Neuronal stem cell (in vitro differentiated cells): ENCODE data around the gene SCAANT1.

Source experiments
- DNase-seq: peaks from one replicate; pipeline ENCODE4 v3.0.0-alpha.2; 2013; ENCODE audit warnings: low spot score
- H2AFZ ChIP-seq: one replicate; pipeline ENCODE4 v1.6.1; 2013; ENCODE audit warnings: mild to moderate bottlenecking, low read length, inconsistent platforms
- H2AK5ac ChIP-seq: 2 replicates; pipeline ENCODE4 v1.6.1; 2013; ENCODE audit warnings: low read depth, mild to moderate bottlenecking, inconsistent platforms, low read length, moderate library complexity, mixed read lengths
- H2BK120ac ChIP-seq: 2 replicates; pipeline ENCODE4 v1.6.1; 2013; ENCODE audit warnings: low read depth, mild to moderate bottlenecking, inconsistent platforms, low read length, moderate library complexity, mixed read lengths
- H2BK12ac ChIP-seq: one replicate; pipeline ENCODE4 v1.6.1; 2013; ENCODE audit warnings: low read length, inconsistent platforms
- H2BK15ac ChIP-seq: 2 replicates; pipeline ENCODE4 v1.6.1; 2013; ENCODE audit warnings: mild to moderate bottlenecking, low read length, inconsistent platforms, mixed read lengths
- H2BK5ac ChIP-seq: one replicate; pipeline ENCODE4 v1.6.1; 2013; ENCODE audit warnings: inconsistent platforms, mild to moderate bottlenecking, low read length, moderate library complexity
- H3K14ac ChIP-seq: one replicate; pipeline ENCODE4 v1.6.1; 2013; ENCODE audit warnings: low read length, inconsistent platforms
- H3K18ac ChIP-seq: 2 replicates; pipeline ENCODE4 v1.6.1; 2013; ENCODE audit warnings: low read length, inconsistent platforms
- H3K23ac ChIP-seq: 2 replicates; pipeline ENCODE4 v1.6.1; 2013; ENCODE audit warnings: low read depth, mild to moderate bottlenecking, mixed read lengths, low read length, inconsistent platforms; ENCODE audit not compliant: poor library complexity
- H3K27ac ChIP-seq: replicated peaks from 3 replicates; pipeline ENCODE4 v1.5.1; 2013; ENCODE audit warnings: low read length, inconsistent platforms
- H3K27me3 ChIP-seq, 3 experiments: 2 replicates each; pipeline ENCODE4 v1.6.1; 2013; ENCODE audit warnings: low read length in 3 of 3, mild to moderate bottlenecking in 2 of 3, inconsistent platforms in 1 of 3, low read depth in 1 of 3, mixed read lengths in 1 of 3, moderate library complexity in 1 of 3; ENCODE audit not compliant: control insufficient read depth in 3 of 3, insufficient read depth in 3 of 3
- H3K36me3 ChIP-seq, 2 donors: replicated peaks in 1 of 2; 2 replicates each; pipeline ENCODE4 v1.6.1; 2013; ENCODE audit warnings: low read length in 2 of 2; ENCODE audit not compliant: control insufficient read depth in 2 of 2, insufficient read depth in 2 of 2
- H3K4ac ChIP-seq: 2 replicates; pipeline ENCODE4 v1.6.1; 2013; ENCODE audit warnings: inconsistent platforms, mild to moderate bottlenecking, low read length, moderate library complexity
- H3K4me1 ChIP-seq, 2 donors: 1 replicate in 1 of 2; 2 replicates in 1 of 2; pipeline ENCODE4 v1.6.1; 2013; ENCODE audit warnings: low read length in 2 of 2, low read depth in 1 of 2; ENCODE audit not compliant: control insufficient read depth in 2 of 2, insufficient read depth in 1 of 2
- H3K4me2 ChIP-seq: one replicate; pipeline ENCODE4 v1.6.1; 2013; ENCODE audit warnings: mild to moderate bottlenecking, low read length, inconsistent platforms; ENCODE audit not compliant: insufficient read depth, poor library complexity, severe bottlenecking
- H3K4me3 ChIP-seq, 2 donors: 2 replicates each; pipeline ENCODE4 v1.5.1; 2013; ENCODE audit warnings: low read length in 2 of 2, mild to moderate bottlenecking in 2 of 2, inconsistent platforms in 1 of 2, moderate library complexity in 1 of 2
- H3K79me1 ChIP-seq: one replicate; pipeline ENCODE4 v1.6.1; 2013; ENCODE audit warnings: low read depth, mild to moderate bottlenecking, inconsistent platforms, low read length, moderate library complexity
- H3K9ac ChIP-seq: one replicate; pipeline ENCODE4 v1.6.1; 2013; ENCODE audit warnings: mild to moderate bottlenecking, low read depth, low read length, inconsistent platforms; ENCODE audit not compliant: poor library complexity
- H3K9me3 ChIP-seq, 2 donors: replicated peaks in 1 of 2; 2 replicates each; pipeline versions ENCODE3 to v1.6.1; 2013; ENCODE audit warnings: low read length in 2 of 2, mild to moderate bottlenecking in 2 of 2, inconsistent platforms in 1 of 2, low read depth in 1 of 2, mixed read lengths in 1 of 2, moderate library complexity in 1 of 2; ENCODE audit not compliant: control insufficient read depth in 2 of 2, insufficient read depth in 1 of 2
- H4K8ac ChIP-seq: one replicate; pipeline ENCODE4 v1.6.1; 2013; ENCODE audit warnings: low read depth, mild to moderate bottlenecking, inconsistent platforms, low read length, moderate library complexity
- H4K91ac ChIP-seq: one replicate; pipeline ENCODE4 v1.6.1; 2013; ENCODE audit warnings: low read length, low read depth, mild to moderate bottlenecking, inconsistent platforms; ENCODE audit not compliant: poor library complexity
- WGBS, 2 donors: extraction: QIAGEN DNeasy Blood & Tissue Kit; methylation state at CpG; one replicate each; pipeline ENCODE4 v1.1.7; 2013; ENCODE audit warnings: missing lambda C conversion rate in 2 of 2, mixed read lengths in 1 of 2; ENCODE audit not compliant: insufficient read length in 2 of 2, insufficient replicate concordance in 1 of 2; ENCODE audit errors: extremely low coverage in 2 of 2; 5-methylcytosine and 5-hydroxymethylcytosine counted together

Gene SCAANT1

DNA sequence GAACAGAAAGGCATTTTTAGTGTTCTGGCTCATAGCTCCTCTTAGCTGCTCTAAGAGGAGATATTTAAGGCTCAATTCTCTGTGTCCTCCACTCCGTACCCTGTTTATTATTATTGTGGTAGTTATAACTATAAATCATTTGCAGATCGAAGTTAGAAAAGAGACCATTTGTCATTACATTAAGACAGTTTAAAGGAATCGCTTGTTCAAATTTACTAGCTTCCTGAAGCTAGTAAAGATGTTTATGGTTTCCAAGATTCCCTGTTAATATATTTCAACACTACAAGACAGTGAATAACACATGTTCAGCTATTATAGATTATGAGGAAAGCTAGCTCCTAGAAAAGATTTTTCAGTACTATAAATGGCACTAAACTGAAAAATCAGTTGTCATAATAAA is 35.9 kb downstream of the SCAANT1 start:
- no peak overlapping the region for H3K27ac ChIP-seq
- no peak overlapping the region for H3K4me3 ChIP-seq
- no peak overlapping the region for H2BK120ac ChIP-seq
- H3K18ac ChIP-seq, result no peak overlapping the region
- H2BK12ac ChIP-seq, result no peak overlapping the region
- H3K4me1 ChIP-seq, result peaks cover 4 to 12% of the 10 kb centered on the region in 2 donors
- no peak overlapping the region for H2AFZ ChIP-seq
- no peaks in the 10 kb centered on the region for H3K27me3 ChIP-seq
- H4K8ac ChIP-seq, result no peak overlapping the region
- no peaks in the 10 kb centered on the region for H3K36me3 ChIP-seq
- H3K4ac ChIP-seq, result no peak overlapping the region
- no peak overlapping the region for H3K4me2 ChIP-seq
- DNase-seq, result no peak
- H3K9ac ChIP-seq, result no peak overlapping the region
- H2BK15ac ChIP-seq, result no peak overlapping the region
- H2BK5ac ChIP-seq, result no peak overlapping the region
- no peak overlapping the region for H4K91ac ChIP-seq
- H3K23ac ChIP-seq, result no peak overlapping the region
- no peak overlapping the region for H2AK5ac ChIP-seq
- no CpG with 5 or more reads among the region's 3 CpGs for WGBS, 2 donors
- H3K14ac ChIP-seq, result no peak overlapping the region
- no peaks in the 10 kb centered on the region for H3K79me1 ChIP-seq
- H3K9me3 ChIP-seq, result no peaks in the 10 kb centered on the region

DNA sequence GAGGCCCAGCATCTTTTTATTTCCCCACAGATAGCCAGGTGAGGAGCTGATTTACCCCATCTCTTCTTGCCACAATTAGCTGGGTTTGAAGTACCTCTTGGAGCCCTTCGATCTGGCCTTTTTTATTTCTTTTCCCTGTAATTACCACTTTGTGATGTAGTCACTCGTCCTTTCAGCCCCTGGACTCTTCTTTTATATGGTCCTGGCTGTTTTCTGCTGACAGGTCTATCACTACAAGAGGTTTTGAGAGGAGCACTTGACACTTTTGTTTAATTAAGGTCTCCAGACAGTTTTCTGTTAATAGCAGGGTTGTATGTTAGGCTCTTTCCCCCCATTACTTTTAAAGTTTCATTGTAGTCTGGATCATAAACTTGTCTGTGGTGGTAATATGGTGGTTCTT is 36.7 kb downstream of the SCAANT1 start:
- Histone ChIP-seq H3K18ac (no peak overlapping the region), H3K23ac (no peak overlapping the region), H2BK15ac (no peak overlapping the region), H2BK12ac (no peak overlapping the region), H2AFZ (no peak overlapping the region), H3K4ac (no peak overlapping the region), H4K8ac (no peak overlapping the region), H3K9me3 (no peaks in the 10 kb centered on the region), H4K91ac (no peak overlapping the region), H3K27ac (no peak overlapping the region), H2BK5ac (no peak overlapping the region), H3K4me3 (no peak overlapping the region), H2AK5ac (no peak overlapping the region), H2BK120ac (no peak overlapping the region), H3K27me3 (no peaks in the 10 kb centered on the region), H3K79me1 (no peaks in the 10 kb centered on the region), H3K4me1 (peaks cover 4 to 12% of the 10 kb centered on the region in 2 donors), H3K9ac (no peak overlapping the region), H3K4me2 (no peak overlapping the region), H3K36me3 (no peaks in the 10 kb centered on the region), H3K14ac (no peak overlapping the region)
- WGBS, 2 donors, result no CpG with 5 or more reads among the region's 2 CpGs
- DNase-seq, result no peak

DNA sequence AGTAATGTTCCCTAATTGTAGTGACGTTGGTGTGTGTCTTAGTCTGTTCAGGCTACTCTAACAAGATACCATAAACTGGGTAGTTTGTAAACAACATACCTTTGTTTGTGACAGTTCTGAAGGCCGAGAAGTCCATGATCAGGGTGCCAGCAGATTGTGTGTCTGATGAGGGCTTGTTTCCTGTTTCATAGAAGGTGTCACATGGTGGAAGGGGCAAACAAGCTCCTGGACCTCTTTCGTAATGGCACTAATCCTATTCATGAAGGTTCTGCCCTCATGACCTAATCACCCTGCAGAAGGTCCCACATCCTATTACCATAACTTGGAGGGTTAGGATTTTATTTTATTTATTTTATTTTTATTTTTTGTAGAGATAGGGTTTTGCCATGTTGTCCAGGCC is 37.4 kb downstream of the SCAANT1 start:
- no peak overlapping the region for H2BK5ac ChIP-seq
- no peak overlapping the region for H2AK5ac ChIP-seq
- no peak overlapping the region for H3K4ac ChIP-seq
- WGBS, 2 donors, result no CpG with 5 or more reads among the region's 3 CpGs
- no peaks in the 10 kb centered on the region for H3K9me3 ChIP-seq
- DNase-seq, result no peak
- no peaks in the 10 kb centered on the region for H3K27me3 ChIP-seq
- H3K4me1 ChIP-seq, result peaks cover 4 to 12% of the 10 kb centered on the region in 2 donors
- H2AFZ ChIP-seq, result no peak overlapping the region
- H2BK120ac ChIP-seq, result no peak overlapping the region
- no peak overlapping the region for H3K23ac ChIP-seq
- no peak overlapping the region for H3K18ac ChIP-seq
- H2BK12ac ChIP-seq, result no peak overlapping the region
- no peak overlapping the region for H3K14ac ChIP-seq
- H3K79me1 ChIP-seq, result peaks cover 1% of the 10 kb centered on the region
- no peak overlapping the region for H2BK15ac ChIP-seq
- no peak overlapping the region for H3K4me2 ChIP-seq
- no peak overlapping the region for H3K9ac ChIP-seq
- H3K36me3 ChIP-seq, result no peaks in the 10 kb centered on the region
- H4K8ac ChIP-seq, result no peak overlapping the region
- H3K27ac ChIP-seq, result no peak overlapping the region
- H3K4me3 ChIP-seq, result no peak overlapping the region
- H4K91ac ChIP-seq, result no peak overlapping the region

DNA sequence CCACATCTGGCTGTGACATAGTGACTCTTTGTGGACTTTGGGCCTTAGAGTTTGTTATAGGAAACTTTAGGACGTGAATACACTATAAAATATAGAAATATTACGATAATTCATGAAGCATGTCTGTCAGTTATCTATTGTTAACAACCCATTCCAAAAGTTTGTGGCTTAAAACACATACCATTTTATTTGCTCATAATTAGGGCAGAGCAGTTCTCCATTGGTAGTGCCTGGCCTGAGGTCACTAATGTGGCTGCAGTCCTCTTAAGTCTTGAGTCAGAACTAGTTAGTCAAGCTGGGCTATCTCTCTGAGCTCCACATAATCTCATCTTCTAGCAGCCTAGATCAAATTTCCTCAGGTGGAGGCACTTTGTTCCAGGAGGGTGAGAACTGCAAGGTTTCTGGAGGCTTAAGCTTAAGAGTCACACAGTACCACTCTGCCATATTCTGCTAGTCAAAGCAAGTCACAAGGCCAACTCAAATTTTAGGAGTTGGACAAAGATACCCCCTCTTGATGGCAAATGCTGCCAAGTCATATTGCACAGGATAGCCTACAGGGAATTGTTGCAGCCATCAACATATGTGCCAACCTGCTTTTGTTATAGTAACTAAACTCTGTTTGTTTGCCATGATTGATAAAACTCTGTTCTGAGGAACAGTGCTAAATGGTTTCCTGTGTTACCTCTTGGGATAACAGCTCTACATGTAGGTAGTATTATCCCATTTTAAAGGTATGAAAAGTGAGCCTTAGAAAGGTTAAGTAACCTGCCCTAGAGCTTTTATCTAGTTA is 39.9 kb downstream of the SCAANT1 start:
- no peak overlapping the region for H2BK5ac ChIP-seq
- no peak overlapping the region for H3K18ac ChIP-seq
- H3K27ac ChIP-seq, result no peak overlapping the region
- no peak overlapping the region for H2AK5ac ChIP-seq
- no peak overlapping the region for H3K4me3 ChIP-seq
- no peak for DNase-seq
- no peak overlapping the region for H3K23ac ChIP-seq
- no peak overlapping the region for H2BK15ac ChIP-seq
- no peak overlapping the region for H3K4me2 ChIP-seq
- peaks cover under 1 to 8% of the 10 kb centered on the region in 2 donors for H3K36me3 ChIP-seq
- no peak overlapping the region for H3K9ac ChIP-seq
- no peak overlapping the region for H3K14ac ChIP-seq
- H3K4me1 ChIP-seq, result peaks cover 0 to 2% of the 10 kb centered on the region in 2 donors
- no peak overlapping the region for H2AFZ ChIP-seq
- peaks cover 1% of the 10 kb centered on the region for H3K79me1 ChIP-seq
- no peak overlapping the region for H2BK120ac ChIP-seq
- H3K27me3 ChIP-seq, result no peaks in the 10 kb centered on the region
- no peak overlapping the region for H2BK12ac ChIP-seq
- WGBS, 2 donors, result no CpG with 5 or more reads among the region's 2 CpGs
- no peak overlapping the region for H4K8ac ChIP-seq
- no peak overlapping the region for H3K4ac ChIP-seq
- H3K9me3 ChIP-seq, result no peaks in the 10 kb centered on the region
- H4K91ac ChIP-seq, result no peak overlapping the region
